HL-60 (cell line): ENCODE results near the gene CFL1.

Experiments
- DNase-seq, 2 experiments: peaks; one replicate each; pipeline ENCODE4 v3.0.0-alpha.2; 2010 to 2020; ENCODE audit warnings: low read depth in 1 of 2, low spot score in 1 of 2
- H3K27ac ChIP-seq: fragments of 250-450 bp; sonication (Bioruptor Pico); replicated peaks from 2 replicates; pipeline ENCODE4 v1.5.1; 2020; ENCODE audit warnings: mild to moderate bottlenecking, moderate library complexity
- H3K27me3 ChIP-seq: fragments of 250-450 bp; sonication (Bioruptor Pico); 2 replicates; pipeline ENCODE4 v1.5.1; 2021; ENCODE audit warnings: mild to moderate bottlenecking, moderate library complexity; ENCODE audit not compliant: insufficient read depth, poor library complexity, severe bottlenecking
- H3K4me3 ChIP-seq: replicated peaks from 2 replicates; pipeline ENCODE4 v1.5.1; 2011; ENCODE audit warnings: mild to moderate bottlenecking, control low read depth, low read length; ENCODE audit not compliant: insufficient read depth
- GABPA ChIP-seq: IDR thresholded peaks from 2 replicates; pipeline ENCODE4 v1.6.1; 2012; ENCODE audit warnings: low read depth
- POLR2AphosphoS5 ChIP-seq: IDR thresholded peaks from 2 replicates; pipeline ENCODE4 v1.6.1; 2012; ENCODE audit warnings: low read depth
- SPI1 ChIP-seq: IDR thresholded peaks from 2 replicates; pipeline ENCODE4 v1.6.1; 2012; ENCODE audit warnings: low read depth, mild to moderate bottlenecking, borderline replicate concordance
- TF ChIP-seq, protein P1 (sequence below): IDR thresholded peaks from one replicate; pipeline ENCODE4 v1.5.1; 2011; ENCODE audit warnings: low read length, control low read depth, inconsistent platforms; ENCODE audit not compliant: insufficient read depth
- TF ChIP-seq, protein P2 (sequence below): IDR thresholded peaks from 2 replicates; pipeline ENCODE4 v1.6.1; 2012; ENCODE audit warnings: low read depth; ENCODE audit not compliant: insufficient replicate concordance

The CFL1 gene

DNA sequence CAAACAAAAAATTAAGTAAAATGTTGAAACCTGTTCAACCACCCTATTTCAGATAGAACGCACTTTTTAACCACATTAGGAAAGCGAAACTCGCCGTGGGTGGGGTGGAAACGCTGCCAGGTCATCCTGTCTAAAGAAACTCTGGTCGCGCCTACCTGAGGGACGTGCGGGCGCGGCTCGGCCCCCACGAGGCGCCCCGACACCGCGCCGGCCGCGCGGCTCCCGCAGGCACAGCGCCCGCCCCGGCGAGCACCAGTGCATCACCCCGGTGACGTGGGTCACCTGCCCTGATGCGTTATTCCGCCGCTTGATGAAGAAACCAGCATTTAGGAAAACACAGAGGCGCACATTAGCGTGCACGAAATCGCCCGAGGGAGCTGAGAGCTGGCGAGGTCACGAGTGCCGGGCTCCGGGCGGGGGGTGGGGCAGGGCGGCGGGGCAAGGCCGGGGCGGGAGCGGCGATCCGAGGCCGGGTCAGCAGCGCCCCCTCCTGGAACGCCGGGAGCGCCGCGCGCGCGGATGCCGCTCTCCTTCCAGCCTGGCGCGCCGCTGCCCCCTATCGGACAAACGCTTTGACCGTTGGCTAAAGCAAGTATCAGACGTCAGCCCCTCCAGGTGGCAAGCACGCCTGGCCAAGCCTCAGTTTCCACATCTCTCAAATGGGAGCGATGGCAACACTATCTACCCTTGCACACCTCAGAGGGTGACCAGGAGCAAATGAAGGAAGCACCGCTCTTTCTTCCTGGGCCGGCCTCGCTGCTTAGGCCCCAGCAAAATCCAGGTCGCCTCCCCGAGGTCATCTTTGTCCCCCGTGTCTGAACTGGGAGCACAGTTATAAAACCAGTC is 39.9 kb downstream of the CFL1 start:
- Histone ChIP-seq H3K27me3 (no peaks in the 10 kb centered on the region), H3K4me3 (peak overlapping the region; percentile 48), H3K27ac (peak overlapping the region; percentile 68)
- DNase-seq, result peak; percentile 65 to 90
- no peak for TF ChIP-seq POLR2AphosphoS5
- TF ChIP-seq, protein P1, sequence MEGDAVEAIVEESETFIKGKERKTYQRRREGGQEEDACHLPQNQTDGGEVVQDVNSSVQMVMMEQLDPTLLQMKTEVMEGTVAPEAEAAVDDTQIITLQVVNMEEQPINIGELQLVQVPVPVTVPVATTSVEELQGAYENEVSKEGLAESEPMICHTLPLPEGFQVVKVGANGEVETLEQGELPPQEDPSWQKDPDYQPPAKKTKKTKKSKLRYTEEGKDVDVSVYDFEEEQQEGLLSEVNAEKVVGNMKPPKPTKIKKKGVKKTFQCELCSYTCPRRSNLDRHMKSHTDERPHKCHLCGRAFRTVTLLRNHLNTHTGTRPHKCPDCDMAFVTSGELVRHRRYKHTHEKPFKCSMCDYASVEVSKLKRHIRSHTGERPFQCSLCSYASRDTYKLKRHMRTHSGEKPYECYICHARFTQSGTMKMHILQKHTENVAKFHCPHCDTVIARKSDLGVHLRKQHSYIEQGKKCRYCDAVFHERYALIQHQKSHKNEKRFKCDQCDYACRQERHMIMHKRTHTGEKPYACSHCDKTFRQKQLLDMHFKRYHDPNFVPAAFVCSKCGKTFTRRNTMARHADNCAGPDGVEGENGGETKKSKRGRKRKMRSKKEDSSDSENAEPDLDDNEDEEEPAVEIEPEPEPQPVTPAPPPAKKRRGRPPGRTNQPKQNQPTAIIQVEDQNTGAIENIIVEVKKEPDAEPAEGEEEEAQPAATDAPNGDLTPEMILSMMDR, result peak; percentile 90
- TF ChIP-seq, protein P2, sequence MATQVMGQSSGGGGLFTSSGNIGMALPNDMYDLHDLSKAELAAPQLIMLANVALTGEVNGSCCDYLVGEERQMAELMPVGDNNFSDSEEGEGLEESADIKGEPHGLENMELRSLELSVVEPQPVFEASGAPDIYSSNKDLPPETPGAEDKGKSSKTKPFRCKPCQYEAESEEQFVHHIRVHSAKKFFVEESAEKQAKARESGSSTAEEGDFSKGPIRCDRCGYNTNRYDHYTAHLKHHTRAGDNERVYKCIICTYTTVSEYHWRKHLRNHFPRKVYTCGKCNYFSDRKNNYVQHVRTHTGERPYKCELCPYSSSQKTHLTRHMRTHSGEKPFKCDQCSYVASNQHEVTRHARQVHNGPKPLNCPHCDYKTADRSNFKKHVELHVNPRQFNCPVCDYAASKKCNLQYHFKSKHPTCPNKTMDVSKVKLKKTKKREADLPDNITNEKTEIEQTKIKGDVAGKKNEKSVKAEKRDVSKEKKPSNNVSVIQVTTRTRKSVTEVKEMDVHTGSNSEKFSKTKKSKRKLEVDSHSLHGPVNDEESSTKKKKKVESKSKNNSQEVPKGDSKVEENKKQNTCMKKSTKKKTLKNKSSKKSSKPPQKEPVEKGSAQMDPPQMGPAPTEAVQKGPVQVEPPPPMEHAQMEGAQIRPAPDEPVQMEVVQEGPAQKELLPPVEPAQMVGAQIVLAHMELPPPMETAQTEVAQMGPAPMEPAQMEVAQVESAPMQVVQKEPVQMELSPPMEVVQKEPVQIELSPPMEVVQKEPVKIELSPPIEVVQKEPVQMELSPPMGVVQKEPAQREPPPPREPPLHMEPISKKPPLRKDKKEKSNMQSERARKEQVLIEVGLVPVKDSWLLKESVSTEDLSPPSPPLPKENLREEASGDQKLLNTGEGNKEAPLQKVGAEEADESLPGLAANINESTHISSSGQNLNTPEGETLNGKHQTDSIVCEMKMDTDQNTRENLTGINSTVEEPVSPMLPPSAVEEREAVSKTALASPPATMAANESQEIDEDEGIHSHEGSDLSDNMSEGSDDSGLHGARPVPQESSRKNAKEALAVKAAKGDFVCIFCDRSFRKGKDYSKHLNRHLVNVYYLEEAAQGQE, result no peak

DNA sequence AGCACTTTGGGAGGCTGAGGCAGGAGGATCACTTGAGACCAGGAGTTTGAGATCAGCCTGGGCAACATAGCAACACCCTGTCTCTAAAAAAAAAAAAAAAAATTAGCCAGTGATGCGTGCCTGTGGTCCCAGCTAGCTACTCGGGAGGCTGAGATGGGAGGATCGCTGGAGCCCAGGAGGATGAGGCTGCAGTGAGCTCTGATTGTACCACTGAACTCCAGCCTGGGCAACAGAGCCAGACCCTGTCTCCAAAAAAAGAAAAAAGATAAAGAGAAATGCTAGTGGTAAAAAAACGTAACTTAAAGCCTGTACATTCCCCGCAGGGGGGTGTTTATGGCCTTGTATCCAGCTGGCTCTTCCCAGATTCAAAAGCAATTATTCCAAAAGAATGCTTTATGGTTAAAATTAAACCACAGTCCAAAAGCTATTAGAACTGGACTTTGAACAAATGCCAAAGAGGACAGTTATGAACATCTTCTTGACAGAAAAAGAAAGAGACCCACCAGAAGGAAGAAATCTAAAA is 40.6 kb downstream of the CFL1 start:
- Histone ChIP-seq H3K27ac (peak overlapping the region; percentile 68), H3K4me3 (peak overlapping the region; percentile 48), H3K27me3 (no peaks in the 10 kb centered on the region)
- DNase-seq, result no peak
- TF ChIP-seq POLR2AphosphoS5 (no peak), SPI1 (no peak), GABPA (no peak)
- TF ChIP-seq, protein P2, result no peak
- TF ChIP-seq, protein P1, result no peak

DNA sequence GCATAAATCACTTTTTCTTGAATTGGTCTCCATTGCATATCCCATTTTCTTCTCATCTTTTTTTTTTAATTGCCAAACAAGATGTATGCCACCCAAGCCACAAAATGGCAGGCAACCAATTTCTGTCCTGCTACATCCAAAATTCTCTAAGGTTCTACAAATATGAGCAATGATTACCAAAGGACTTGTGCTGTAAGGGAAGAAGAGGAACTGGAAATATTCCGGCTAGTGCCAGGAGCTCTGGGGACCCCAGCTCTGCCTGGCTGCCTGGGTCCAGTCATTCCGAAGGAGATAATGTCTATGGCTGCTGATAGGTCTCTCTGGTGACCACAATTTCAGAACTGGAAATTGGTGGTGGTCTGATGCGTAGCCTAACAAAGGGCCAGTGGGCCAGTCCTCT is 41.3 kb downstream of the CFL1 start:
- Histone ChIP-seq H3K4me3 (no peak overlapping the region), H3K27me3 (no peaks in the 10 kb centered on the region), H3K27ac (no peak overlapping the region)
- TF ChIP-seq SPI1, result peak; percentile 24; the same call in 1 of the 2 replicates
- TF ChIP-seq, protein P1, result no peak
- DNase-seq, result no peak
